IMR-90 (cell line): ENCODE measurements around the gene TMEM117. TPM values are rescaled to one million over a fixed set of nuclear protein-coding genes. Genes with fewer than 3 reads are reported as not detected.

Source experiments
- ATAC-seq: fragments of 200-7000 bp; cut with Tn5 transposase; 2 replicates; pipeline ENCODE4 v1.9.1; 2020; ENCODE audit warnings: low read depth, mild to moderate bottlenecking, moderate library complexity
- BruUV-seq: library from RNA; stranded (reverse); fragments of 400-500 nt; replicated peaks from 2 replicates; lab custom pipeline; 2021; lab: Mats Ljungman, UMichigan
- CTCF ChIA-PET: fragments of 300-600 bp; formaldehyde crosslinking; extraction: SDS; loops from one replicate; lab custom pipeline; 2021; ENCODE audit warnings: antibody characterized with exemption; lab: Yijun Ruan, JAX
- POLR2A ChIA-PET: fragments of 300-600 bp; sonication (Branson Sonifier 250); formaldehyde crosslinking; loops from one replicate; lab custom pipeline; 2022; ENCODE audit warnings: antibody characterized with exemption; ENCODE audit not compliant: unreplicated experiment; lab: Charles Lee
- DNase-seq: peaks from one replicate; pipeline ENCODE4 v3.0.0; 2013
- H2AFZ ChIP-seq: replicated peaks from 2 replicates; pipeline ENCODE3; 2013; ENCODE audit warnings: low read length, mild to moderate bottlenecking; ENCODE audit not compliant: poor library complexity
- H2AK5ac ChIP-seq: 2 replicates; pipeline ENCODE4 v1.6.1; 2013; ENCODE audit warnings: low read depth, low read length, inconsistent platforms
- H2AK9ac ChIP-seq: replicated peaks from 2 replicates; pipeline ENCODE3; 2013; ENCODE audit warnings: mild to moderate bottlenecking, low read depth, low read length, moderate library complexity; ENCODE audit not compliant: poor library complexity
- H2BK120ac ChIP-seq: 2 replicates; pipeline ENCODE4 v1.6.1; 2013; ENCODE audit warnings: low read depth, low read length, inconsistent platforms
- H2BK15ac ChIP-seq: 3 replicates; pipeline ENCODE4 v1.6.1; 2013; ENCODE audit warnings: low read depth, low read length, inconsistent platforms
- H2BK20ac ChIP-seq: 2 replicates; pipeline ENCODE4 v1.6.1; 2013; ENCODE audit warnings: low read depth, mild to moderate bottlenecking, inconsistent platforms, low read length, moderate library complexity
- H2BK5ac ChIP-seq: 2 replicates; pipeline ENCODE4 v1.6.1; 2013; ENCODE audit warnings: mild to moderate bottlenecking, low read depth, low read length, inconsistent platforms; ENCODE audit not compliant: poor library complexity, severe bottlenecking
- H3K14ac ChIP-seq: replicated peaks from 2 replicates; pipeline ENCODE4 v1.6.1; 2013; ENCODE audit warnings: low read depth, low read length, inconsistent platforms
- H3K18ac ChIP-seq: 2 replicates; pipeline ENCODE4 v1.6.1; 2013; ENCODE audit warnings: low read depth, low read length, control low read depth
- H3K23ac ChIP-seq: 2 replicates; pipeline ENCODE4 v1.6.1; 2013; ENCODE audit warnings: low read depth, low read length, inconsistent platforms
- H3K27ac ChIP-seq: 2 replicates; pipeline ENCODE4 v1.5.1; 2013; ENCODE audit warnings: mild to moderate bottlenecking, control low read depth, low read length; ENCODE audit not compliant: insufficient read depth
- H3K27me3 ChIP-seq: 2 replicates; pipeline ENCODE4 v1.6.1; 2013; ENCODE audit warnings: low read length; ENCODE audit not compliant: control insufficient read depth, insufficient read depth
- H3K36me3 ChIP-seq: 2 replicates; pipeline ENCODE4 v1.6.1; 2013; ENCODE audit warnings: low read length, mixed read lengths; ENCODE audit not compliant: control insufficient read depth, insufficient read depth
- H3K4ac ChIP-seq: 2 replicates; pipeline ENCODE4 v1.6.1; 2013; ENCODE audit warnings: low read depth, low read length, inconsistent platforms
- H3K4me1 ChIP-seq: 2 replicates; pipeline ENCODE4 v1.6.1; 2013; ENCODE audit warnings: low read length, mixed read lengths; ENCODE audit not compliant: control insufficient read depth, insufficient read depth
- H3K4me2 ChIP-seq: 2 replicates; pipeline ENCODE4 v1.6.1; 2013; ENCODE audit warnings: low read depth, mild to moderate bottlenecking, control low read depth, low read length, moderate library complexity
- H3K4me3 ChIP-seq: 2 replicates; pipeline ENCODE4 v1.5.1; 2013; ENCODE audit warnings: low read depth, mild to moderate bottlenecking, control low read depth, low read length, moderate library complexity; ENCODE audit not compliant: insufficient read depth
- H3K56ac ChIP-seq: 2 replicates; pipeline ENCODE4 v1.6.1; 2013; ENCODE audit warnings: low read length, inconsistent platforms; ENCODE audit not compliant: insufficient read depth; ENCODE audit errors: extremely low read depth
- H3K79me1 ChIP-seq, 2 experiments: 2 replicates each; pipeline ENCODE4 v1.6.1; 2013; ENCODE audit warnings: low read length in 2 of 2, inconsistent platforms in 1 of 2, low read depth in 1 of 2
- H3K9ac ChIP-seq: 2 replicates; pipeline ENCODE4 v1.6.1; 2013; ENCODE audit warnings: low read depth, low read length, control low read depth
- H3K9me1 ChIP-seq: 2 replicates; pipeline ENCODE4 v1.6.1; 2013; ENCODE audit warnings: low read length, inconsistent platforms; ENCODE audit not compliant: insufficient read depth
- H3K9me3 ChIP-seq: 2 replicates; pipeline ENCODE4 v1.6.1; 2013; ENCODE audit warnings: low read length; ENCODE audit not compliant: control insufficient read depth, insufficient read depth
- H4K20me1 ChIP-seq: 2 replicates; pipeline ENCODE4 v1.6.1; 2013; ENCODE audit warnings: low read length, inconsistent platforms; ENCODE audit not compliant: insufficient read depth
- H4K5ac ChIP-seq: 2 replicates; pipeline ENCODE4 v1.6.1; 2013; ENCODE audit warnings: mild to moderate bottlenecking, low read depth, low read length, control low read depth
- H4K8ac ChIP-seq, 2 experiments: 2 replicates each; pipeline ENCODE4 v1.6.1; 2013; ENCODE audit warnings: low read depth in 2 of 2, low read length in 2 of 2, control low read depth in 1 of 2, inconsistent platforms in 1 of 2
- H4K91ac ChIP-seq: 2 replicates; pipeline ENCODE4 v1.6.1; 2013; ENCODE audit warnings: low read depth, low read length, inconsistent platforms; ENCODE audit not compliant: insufficient read depth
- CEBPB ChIP-seq: IDR thresholded peaks from 2 replicates; pipeline ENCODE4 v1.6.1; 2012; ENCODE audit warnings: low read depth, low read length, improper control_type of control experiment
- CHD1 ChIP-seq: IDR thresholded peaks from 2 replicates; pipeline ENCODE4 v1.6.1; 2012; ENCODE audit warnings: low read depth, low read length, improper control_type of control experiment
- CTCF ChIP-seq: conservative IDR thresholded peaks from 2 replicates; pipeline ENCODE4 v1.5.1; 2012; ENCODE audit warnings: mild to moderate bottlenecking, low read depth, low read length, improper control_type of control experiment
- POLR2A ChIP-seq: IDR thresholded peaks from 2 replicates; pipeline ENCODE4 v1.6.1; 2012; ENCODE audit warnings: mild to moderate bottlenecking, low read depth, low read length
- RCOR1 ChIP-seq: IDR thresholded peaks from 2 replicates; pipeline ENCODE4 v1.6.1; 2012; ENCODE audit warnings: mild to moderate bottlenecking, low read length, improper control_type of control experiment; ENCODE audit not compliant: insufficient replicate concordance
- RFX5 ChIP-seq: IDR thresholded peaks from 2 replicates; pipeline ENCODE4 v1.8.0; 2012; ENCODE audit warnings: low read depth, mild to moderate bottlenecking, low read length, moderate library complexity
- USF2 ChIP-seq: fragments of 150-350 bp; IDR thresholded peaks from 2 replicates; pipeline ENCODE4 v1.6.1; 2017; ENCODE audit warnings: mild to moderate bottlenecking, antibody characterized with exemption, low read length, low read depth
- WGBS, 2 experiments: methylation state at CpG; one replicate each; pipeline versions ENCODE4 v1.1.5 to v1.1.7; 2013; ENCODE audit warnings: missing lambda C conversion rate in 2 of 2; ENCODE audit not compliant: insufficient read length in 1 of 2; ENCODE audit errors: extremely low coverage in 2 of 2; 5-methylcytosine and 5-hydroxymethylcytosine counted together
- dilution Hi-C: fragments of 300-500 bp; cut with HindIII; formaldehyde crosslinking; loops from one replicate; pipeline ENCODE4 v1.14.3; 2018; ENCODE audit warnings: low sequenced_read_pairs; ENCODE audit not compliant: unreplicated experiment
- in situ Hi-C: fragments of 300-500 bp; cut with MboI; formaldehyde crosslinking; loops from 3 replicates; pipeline ENCODE4 v1.14.3; 2019; ENCODE audit warnings: low sequenced_read_pairs, inconsistent platforms, mixed read lengths
- intact Hi-C: fragments of 100-400 bp; cut with micrococcal nuclease; formaldehyde crosslinking; loops from 2 replicates; pipeline ENCODE4 v1.10.0; 2022
- polyA plus RNA-seq, 3 experiments: library from polyadenylated mRNA; depleted of rRNA; stranded (reverse); fragments of >200 nt; gene quantifications; 2 replicates each; pipeline ENCODE4 v1.2.3, GENCODE V29; 2012; ENCODE audit warnings: low replicate concordance in 1 of 3
- total RNA-seq: library from RNA; depleted of rRNA; stranded (reverse); fragments of >200 nt; gene quantifications from 2 replicates; pipeline ENCODE4 v1.2.3, GENCODE V29; 2012

TMEM117 gene
- total and polyA plus RNA-seq, 2 of the 4 experiments (the other 2 are of a cell fraction) = 8.7 to 21.0 TPM

GRCh38 chr12:44206045-44206444, 370.2 kb downstream of the TMEM117 start:
- no peak overlapping the region for H2BK15ac ChIP-seq
- no peaks in the 10 kb centered on the region for H3K4me1 ChIP-seq
- H3K36me3 ChIP-seq = no peaks in the 10 kb centered on the region
- H4K5ac ChIP-seq = no peak overlapping the region
- no peaks in the 10 kb centered on the region for H3K27me3 ChIP-seq
- H3K4ac ChIP-seq = no peak overlapping the region
- no peak overlapping the region for H4K91ac ChIP-seq
- in situ Hi-C loops = no loop called here
- no peak overlapping the region for H3K56ac ChIP-seq
- H3K27ac ChIP-seq = no peak overlapping the region
- no peaks in the 10 kb centered on the region for H3K9me3 ChIP-seq
- no peaks in the 10 kb centered on the region for H3K9me1 ChIP-seq
- POLR2A ChIA-PET = no interaction called here
- H3K14ac ChIP-seq = no peak overlapping the region
- CTCF ChIA-PET = no interaction called here
- H2BK5ac ChIP-seq = no peak overlapping the region
- H3K9ac ChIP-seq = no peak overlapping the region
- no peak overlapping the region for H2AFZ ChIP-seq
- no peak for ATAC-seq
- intact Hi-C loops = no loop called here
- no peaks in the 10 kb centered on the region for H3K79me1 ChIP-seq
- dilution Hi-C loops = no loop called here
- WGBS, 2 experiments = no CpG with 5 or more reads among the region's 5 CpGs
- H2AK9ac ChIP-seq = no peak overlapping the region
- H2AK5ac ChIP-seq = no peak overlapping the region
- no peak overlapping the region for H4K8ac ChIP-seq
- H2BK20ac ChIP-seq = no peak overlapping the region
- H3K23ac ChIP-seq = no peak overlapping the region
- TF ChIP-seq USF2 (no peak), CHD1 (no peak), CTCF (no peak), RCOR1 (no peak), RFX5 (no peak), POLR2A (no peak), CEBPB (no peak)
- no peak overlapping the region for H3K4me2 ChIP-seq
- DNase-seq = no peak
- no TSS peak for BruUV-seq
- no peak overlapping the region for H2BK120ac ChIP-seq
- no peak overlapping the region for H3K4me3 ChIP-seq
- no peaks in the 10 kb centered on the region for H4K20me1 ChIP-seq
- no peak overlapping the region for H3K18ac ChIP-seq
